ENCODE results near the gene C17orf100. TPM values are rescaled to one million over a fixed set of nuclear protein-coding genes. Genes with fewer than 3 reads are reported as not detected.

The C17orf100 gene
- total and polyA plus RNA-seq, 2 of the 13 experiments (the other 11 are each of a cell fraction or from before 2014, with no cell fraction given) = 3.6 to 8.7 TPM

- TF ChIP-seq GATAD1 (CRISPR knock-in tag; IDR thresholded peaks at IDR 0.05) (peak; percentile 94), RNF2 (conservative IDR thresholded peaks at IDR 0.05; ENCODE audit: low read depth) (no peak), PAWR (CRISPR knock-in tag; IDR thresholded peaks at IDR 0.05; ENCODE audit: borderline replicate concordance) (no peak), ARID4A (CRISPR knock-in tag; IDR thresholded peaks at IDR 0.05; ENCODE audit: borderline replicate concordance) (peak; percentile 80; the same call in 1 of the 2 replicates), TFDP2 (CRISPR knock-in tag; IDR thresholded peaks at IDR 0.05) (no peak), KDM1A (CRISPR knock-in tag; IDR thresholded peaks at IDR 0.05) (no peak), HNF1B (CRISPR knock-in tag; IDR thresholded peaks at IDR 0.05) (no peak; the same call in 1 of the 2 replicates), ELF1 (CRISPR knock-in tag; IDR thresholded peaks at IDR 0.05) (peak; percentile 83), FOXO1 (CRISPR knock-in tag; IDR thresholded peaks at IDR 0.05) (no peak), GABPA (IDR thresholded peaks at IDR 0.05; ENCODE audit: low read depth, low read length) (peak; percentile 94), GABPA (CRISPR knock-in tag; IDR thresholded peaks at IDR 0.05; ENCODE audit: low read depth) (peak; percentile 97), ZNF318 (CRISPR knock-in tag; IDR thresholded peaks at IDR 0.05) (no peak), ZNF841 (CRISPR knock-in tag; IDR thresholded peaks at IDR 0.05; ENCODE audit: borderline replicate concordance) (no peak), NKX3-1 (CRISPR knock-in tag; IDR thresholded peaks at IDR 0.05) (no peak), ZFP90 (CRISPR knock-in tag; IDR thresholded peaks at IDR 0.05; ENCODE audit: borderline replicate concordance) (no peak)
Measured at GRCh38 chr17:6651354-6651918, at the start of gene C17orf100, which contains the start of gene MED31 (continued).
